Stimulated activated CD8-positive, alpha-beta memory T cell treated with anti-CD3 and anti-CD28 coated beads, Interleukin-12 subunit alpha, Interleukin-12 subunit beta, amount 100 ng/mL, for 1 hour (primary cell): ENCODE results near the gene HDAC4.
A peak's percentile ranks its signal among the peaks of the same experiment; 100 is the strongest.
"Not testable (repeated sequence)": the region's sequence is repeated elsewhere in the genome, so short reads cannot be mapped to it uniquely, and the experiment has no call there.

ENCODE experiments used
- DNase-seq: peaks from one replicate; pipeline ENCODE4 v3.0.0-alpha.2; 2020; ENCODE audit warnings: low read depth

Gene HDAC4

GRCh38 chr2:239282448-239283287 lies 118.2 kb downstream of the HDAC4 start:
- DNase-seq, result no peak

GRCh38 chr2:239280296-239281017 lies 120.4 kb downstream of the HDAC4 start:
- not testable (repeated sequence) for DNase-seq

GRCh38 chr2:239279508-239280295 lies 121.1 kb downstream of the HDAC4 start:
- DNase-seq, result no peak

- no peak for DNase-seq
Observed at GRCh38 chr2:239278941-239279365, 121.9 kb downstream of the HDAC4 start.

GRCh38 chr2:239278361-239278760 lies 122.5 kb downstream of the HDAC4 start:
- DNase-seq, result no peak

GRCh38 chr2:239277401-239278085 lies 123.3 kb downstream of the HDAC4 start:
- no peak for DNase-seq

- no peak for DNase-seq
Observed at GRCh38 chr2:239276851-239277250, 124.0 kb downstream of the HDAC4 start.

- no peak for DNase-seq
Observed at GRCh38 chr2:239275847-239276831, 124.7 kb downstream of the HDAC4 start.

GRCh38 chr2:239275044-239275685 lies 125.7 kb downstream of the HDAC4 start:
- peak; percentile 67 for DNase-seq

- no peak for DNase-seq
Observed at GRCh38 chr2:239274391-239275043, 126.3 kb downstream of the HDAC4 start.

GRCh38 chr2:239273280-239274234 lies 127.3 kb downstream of the HDAC4 start:
- no peak for DNase-seq

- DNase-seq, result no peak
Observed at GRCh38 chr2:239272626-239273025, 128.2 kb downstream of the HDAC4 start.

- DNase-seq, result no peak
Observed at GRCh38 chr2:239271882-239272281, 128.9 kb downstream of the HDAC4 start.

- DNase-seq, result no peak
Observed at GRCh38 chr2:239271471-239271870, 129.3 kb downstream of the HDAC4 start.

GRCh38 chr2:239269916-239270315 lies 130.9 kb downstream of the HDAC4 start:
- DNase-seq, result no peak

- DNase-seq, result no peak
Observed at GRCh38 chr2:239269173-239269885, 131.5 kb downstream of the HDAC4 start.

- DNase-seq, result no peak
Observed at GRCh38 chr2:239268549-239268948, 132.3 kb downstream of the HDAC4 start.

GRCh38 chr2:239268082-239268481 lies 132.7 kb downstream of the HDAC4 start:
- DNase-seq, result no peak
